22Rv1 (cell line): ENCODE results near the gene RARS2.

ENCODE experiments used
- CTCF ChIP-seq: fragments of 450-650 bp; IDR thresholded peaks from 2 replicates; pipeline ENCODE4 v1.5.1; 2017; ENCODE audit warnings: mild to moderate bottlenecking
- ZFX ChIP-seq: fragments of 450-650 bp; IDR thresholded peaks from 2 replicates; pipeline ENCODE4 v1.6.1; 2017; ENCODE audit warnings: antibody characterized with exemption, borderline replicate concordance

GRCh38 chr6:87539554-87539953 lies 50.2 kb downstream of the RARS2 start:
- TF ChIP-seq CTCF (no peak), ZFX (no peak)
